Measurements from ENCODE around the gene MBTD1.

GRCh38 chr17:51231999-51232398 is 27.9 kb downstream of the MBTD1 start:
- TF ChIP-seq POLR2AphosphoS5 (IDR thresholded peaks at IDR 0.05) (no peak), CTCF (IDR thresholded peaks at IDR 0.05) (no peak), POLR2A (IDR thresholded peaks at IDR 0.05) (no peak)

Data from upper lobe of left lung (tissue), 4 donors.